ENCODE results near the gene SLF2. TPM values are rescaled to one million over a fixed set of nuclear protein-coding genes. Genes with fewer than 3 reads are reported as not detected.

Gene SLF2
- total and polyA plus RNA-seq, 2 of the 13 experiments (the other 11 are each of a cell fraction or from before 2014, with no cell fraction given): 12.2 to 48.1 TPM

GRCh38 chr10:100993986-100994708 is 81.4 kb downstream of the SLF2 start (continued):
- 0 out of 2 replicates have a peak, but pooled peaks have one; percentile 22 for TF ChIP-seq FOXO4 (CRISPR knock-in tag; conservative IDR thresholded peaks at IDR 0.05)
- TF ChIP-seq MBD4 (IDR thresholded peaks at IDR 0.05; ENCODE audit: borderline replicate concordance, low read length): no peak
- TF ChIP-seq GZF1 (CRISPR knock-in tag; IDR thresholded peaks at IDR 0.05): no peak
- no peak for TF ChIP-seq TGIF2 (CRISPR knock-in tag; IDR thresholded peaks at IDR 0.05)
- no peak for TF ChIP-seq ZNF12 (CRISPR knock-in tag; IDR thresholded peaks at IDR 0.05)
- TF ChIP-seq, protein P1, sequence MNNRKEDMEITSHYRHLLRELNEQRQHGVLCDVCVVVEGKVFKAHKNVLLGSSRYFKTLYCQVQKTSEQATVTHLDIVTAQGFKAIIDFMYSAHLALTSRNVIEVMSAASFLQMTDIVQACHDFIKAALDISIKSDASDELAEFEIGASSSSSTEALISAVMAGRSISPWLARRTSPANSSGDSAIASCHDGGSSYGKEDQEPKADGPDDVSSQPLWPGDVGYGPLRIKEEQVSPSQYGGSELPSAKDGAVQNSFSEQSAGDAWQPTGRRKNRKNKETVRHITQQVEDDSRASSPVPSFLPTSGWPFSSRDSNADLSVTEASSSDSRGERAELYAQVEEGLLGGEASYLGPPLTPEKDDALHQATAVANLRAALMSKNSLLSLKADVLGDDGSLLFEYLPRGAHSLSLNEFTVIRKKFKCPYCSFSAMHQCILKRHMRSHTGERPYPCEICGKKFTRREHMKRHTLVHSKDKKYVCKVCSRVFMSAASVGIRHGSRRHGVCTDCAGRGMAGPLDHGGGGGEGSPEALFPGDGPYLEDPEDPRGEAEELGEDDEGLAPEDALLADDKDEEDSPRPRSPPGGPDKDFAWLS (CRISPR knock-in tag; IDR thresholded peaks at IDR 0.05; ENCODE audit: borderline replicate concordance): no peak
- peak; percentile 62 for TF ChIP-seq CTCF (CRISPR knock-in tag; IDR thresholded peaks at IDR 0.05)
- no peak for TF ChIP-seq XRCC5 (optimal IDR thresholded peaks at IDR 0.05; ENCODE audit: low read length)

Measured in HepG2 (cell line).